Sigmoid colon (tissue), 4 donors: Measurements from ENCODE around the gene IRAG1.

Experiments used
- POLR2A ChIP-seq, 2 donors: fragments of 450-650 bp; IDR thresholded peaks; one replicate each; pipeline ENCODE4 v1.6.1; 2016; ENCODE audit warnings: antibody characterized with exemption in 2 of 2, mild to moderate bottlenecking in 2 of 2, moderate library complexity in 2 of 2
- POLR2AphosphoS5 ChIP-seq, 4 donors: sonication (generic); formaldehyde crosslinking; IDR thresholded peaks; one replicate each; pipeline ENCODE4 v1.6.1; 2017; ENCODE audit warnings: antibody characterized with exemption in 4 of 4
- TF ChIP-seq, protein P1 (sequence below), 4 experiments: fragments of 450-650 bp in 3 of 4; fragments of 200-600 bp in 1 of 4; IDR thresholded peaks; one replicate each; pipeline ENCODE4 v1.5.1; 2016 to 2019; ENCODE audit warnings: antibody characterized with exemption in 4 of 4, mild to moderate bottlenecking in 3 of 4, moderate library complexity in 2 of 4

DNA sequence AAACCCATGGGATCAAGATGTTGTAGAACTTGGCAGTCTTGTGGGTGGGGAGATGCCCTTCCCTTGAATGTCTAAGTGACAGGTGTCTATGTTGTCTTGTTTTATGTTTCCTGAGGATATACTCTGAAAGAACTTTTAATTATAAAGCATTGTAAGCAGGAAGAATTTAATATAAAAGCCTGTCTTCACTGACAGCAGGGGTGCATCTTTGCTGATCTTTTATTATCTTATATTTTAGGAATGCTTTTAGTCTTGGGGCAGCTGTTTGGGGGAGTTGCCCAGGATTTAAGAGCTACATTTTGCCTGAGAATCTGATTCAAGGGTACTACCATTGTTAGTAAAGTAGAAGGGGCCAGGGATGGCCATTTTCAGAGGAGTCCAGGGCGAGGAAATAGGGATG lies 43.4 kb downstream of the IRAG1 start:
- TF ChIP-seq, protein P1, sequence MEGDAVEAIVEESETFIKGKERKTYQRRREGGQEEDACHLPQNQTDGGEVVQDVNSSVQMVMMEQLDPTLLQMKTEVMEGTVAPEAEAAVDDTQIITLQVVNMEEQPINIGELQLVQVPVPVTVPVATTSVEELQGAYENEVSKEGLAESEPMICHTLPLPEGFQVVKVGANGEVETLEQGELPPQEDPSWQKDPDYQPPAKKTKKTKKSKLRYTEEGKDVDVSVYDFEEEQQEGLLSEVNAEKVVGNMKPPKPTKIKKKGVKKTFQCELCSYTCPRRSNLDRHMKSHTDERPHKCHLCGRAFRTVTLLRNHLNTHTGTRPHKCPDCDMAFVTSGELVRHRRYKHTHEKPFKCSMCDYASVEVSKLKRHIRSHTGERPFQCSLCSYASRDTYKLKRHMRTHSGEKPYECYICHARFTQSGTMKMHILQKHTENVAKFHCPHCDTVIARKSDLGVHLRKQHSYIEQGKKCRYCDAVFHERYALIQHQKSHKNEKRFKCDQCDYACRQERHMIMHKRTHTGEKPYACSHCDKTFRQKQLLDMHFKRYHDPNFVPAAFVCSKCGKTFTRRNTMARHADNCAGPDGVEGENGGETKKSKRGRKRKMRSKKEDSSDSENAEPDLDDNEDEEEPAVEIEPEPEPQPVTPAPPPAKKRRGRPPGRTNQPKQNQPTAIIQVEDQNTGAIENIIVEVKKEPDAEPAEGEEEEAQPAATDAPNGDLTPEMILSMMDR (IDR thresholded peaks at IDR 0.05), result no peak
- no peak for TF ChIP-seq POLR2A (IDR thresholded peaks at IDR 0.05)
- no peak for TF ChIP-seq POLR2AphosphoS5 (IDR thresholded peaks at IDR 0.05)
